ENCODE results near the gene MCEMP1. TPM values are rescaled to one million over a fixed set of nuclear protein-coding genes. Genes with fewer than 3 reads are reported as not detected.

MCEMP1 gene
- total RNA-seq, 1 donor from 2014 or later, result not detected

GRCh38 chr19:7637374-7638256 is 39.3 kb upstream of the MCEMP1 start:
- TF ChIP-seq CTCF (IDR thresholded peaks at IDR 0.05; ENCODE audit: unreplicated experiment), result no peak
- Mint-ChIP-seq H3K4me1 (ENCODE audit: low read depth) (no peaks in the 10 kb centered on the region), H3K27me3 (peaks cover 14% of the 10 kb centered on the region), H3K9me3 (ENCODE audit: low read depth) (no peaks in the 10 kb centered on the region), H3K36me3 (ENCODE audit: insufficient read depth) (peaks cover 4% of the 10 kb centered on the region), H3K27ac (peak overlapping the region; percentile 87), H3K4me3 (ENCODE audit: low read depth) (peak overlapping the region; percentile 76)
- no peak for DNase-seq (ENCODE audit: low spot score, unreplicated experiment)

- Mint-ChIP-seq H3K27ac (peak overlapping the region; percentile 42), H3K4me3 (ENCODE audit: low read depth) (peak overlapping the region; percentile 55), H3K9me3 (ENCODE audit: low read depth) (no peaks in the 10 kb centered on the region), H3K4me1 (ENCODE audit: low read depth) (no peaks in the 10 kb centered on the region), H3K36me3 (ENCODE audit: insufficient read depth) (peaks cover 3% of the 10 kb centered on the region), H3K27me3 (peaks cover 14% of the 10 kb centered on the region)
- no peak for DNase-seq (ENCODE audit: low spot score, unreplicated experiment)
- TF ChIP-seq CTCF (IDR thresholded peaks at IDR 0.05; ENCODE audit: unreplicated experiment), result no peak
Measured at GRCh38 chr19:7638802-7639465, 38.0 kb upstream of the MCEMP1 start.

- H3K4me3 Mint-ChIP-seq (ENCODE audit: low read depth), result peak overlapping the region; percentile 47
- peaks cover 3% of the 10 kb centered on the region for H3K36me3 Mint-ChIP-seq (ENCODE audit: insufficient read depth)
- no peaks in the 10 kb centered on the region for H3K9me3 Mint-ChIP-seq (ENCODE audit: low read depth)
- H3K4me1 Mint-ChIP-seq (ENCODE audit: low read depth), result no peaks in the 10 kb centered on the region
- no peak for TF ChIP-seq CTCF (IDR thresholded peaks at IDR 0.05; ENCODE audit: unreplicated experiment)
- H3K27me3 Mint-ChIP-seq, result peaks cover 8% of the 10 kb centered on the region
- no peak overlapping the region for H3K27ac Mint-ChIP-seq
- DNase-seq (ENCODE audit: low spot score, unreplicated experiment), result no peak
Measured at GRCh38 chr19:7639863-7640348, 37.0 kb upstream of the MCEMP1 start.

- no peak overlapping the region for H3K4me3 Mint-ChIP-seq (ENCODE audit: low read depth)
- no peaks in the 10 kb centered on the region for H3K4me1 Mint-ChIP-seq (ENCODE audit: low read depth)
- peaks cover 5% of the 10 kb centered on the region for H3K36me3 Mint-ChIP-seq (ENCODE audit: insufficient read depth)
- TF ChIP-seq CTCF (IDR thresholded peaks at IDR 0.05; ENCODE audit: unreplicated experiment), result no peak
- H3K27ac Mint-ChIP-seq, result no peak overlapping the region
- peaks cover 3% of the 10 kb centered on the region for H3K27me3 Mint-ChIP-seq
- no peak for DNase-seq (ENCODE audit: low spot score, unreplicated experiment)
- H3K9me3 Mint-ChIP-seq (ENCODE audit: low read depth), result no peaks in the 10 kb centered on the region
Measured at GRCh38 chr19:7640803-7641202, 36.1 kb upstream of the MCEMP1 start.
